NCI-H748 (cell line): Measurements from ENCODE around the gene SLC13A3.

ENCODE experiments used
- DNase-seq: peaks from one replicate; lab custom pipeline; 2025; ENCODE audit not compliant: unreplicated experiment; lab: John Stamatoyannopoulos, UW

The SLC13A3 gene

DNA sequence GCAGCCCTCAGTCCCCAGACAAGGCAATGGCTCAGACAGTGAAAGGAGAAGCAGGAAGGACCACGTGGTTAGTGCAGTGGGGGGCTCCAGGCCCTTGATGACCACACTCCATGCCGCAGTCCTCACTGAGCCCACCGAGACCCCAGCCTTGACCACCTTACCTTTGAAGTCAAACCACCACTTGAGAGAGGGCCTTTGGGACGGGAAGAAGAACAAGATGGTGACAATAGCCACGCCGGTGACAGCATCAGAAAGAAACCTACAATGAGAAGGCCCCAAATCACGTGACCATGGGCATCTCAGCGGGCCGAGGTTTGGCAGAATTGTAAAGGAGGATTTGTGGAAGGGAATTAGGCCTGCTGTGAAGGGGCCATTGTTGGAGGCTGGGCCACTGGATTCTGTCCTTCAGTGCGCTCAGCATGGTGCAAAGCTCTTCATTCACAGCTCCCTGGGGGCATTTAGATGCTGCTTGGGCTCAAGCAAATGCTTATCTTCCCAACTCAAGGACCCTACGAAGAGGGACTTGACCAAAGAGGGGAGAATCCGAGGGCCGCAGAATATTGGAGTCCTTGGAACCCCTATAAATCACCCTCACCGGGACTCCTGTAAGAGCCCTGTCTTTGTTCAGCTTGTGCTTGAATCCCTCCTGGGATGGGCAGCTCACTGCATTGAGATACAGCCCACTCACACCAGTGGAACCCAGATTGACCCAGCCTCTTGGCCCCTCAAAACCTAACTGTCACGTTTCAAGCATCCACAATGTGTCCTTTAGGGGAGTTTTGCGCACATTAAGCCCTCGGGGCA is 67.6 kb downstream of the SLC13A3 start:
- no peak for DNase-seq

DNA sequence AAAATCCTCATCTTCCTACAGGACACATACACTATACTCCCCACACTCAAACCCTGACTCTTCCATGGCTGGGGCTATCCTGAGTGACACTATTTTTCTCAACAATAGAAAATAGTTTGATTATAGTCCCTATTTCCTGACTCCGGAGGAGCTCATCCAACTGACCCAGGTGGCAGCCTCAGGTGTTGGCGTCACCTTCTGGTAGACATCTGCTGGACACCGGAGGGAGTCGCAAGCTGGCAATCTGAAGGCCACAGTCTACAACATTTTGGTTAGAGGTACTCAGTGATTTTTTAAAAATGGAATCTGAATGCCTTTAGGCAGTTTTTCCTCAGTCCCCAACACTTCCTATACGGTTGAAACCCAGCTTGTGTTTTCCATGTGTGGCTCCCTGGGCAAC is 68.6 kb downstream of the SLC13A3 start:
- DNase-seq: no peak

DNA sequence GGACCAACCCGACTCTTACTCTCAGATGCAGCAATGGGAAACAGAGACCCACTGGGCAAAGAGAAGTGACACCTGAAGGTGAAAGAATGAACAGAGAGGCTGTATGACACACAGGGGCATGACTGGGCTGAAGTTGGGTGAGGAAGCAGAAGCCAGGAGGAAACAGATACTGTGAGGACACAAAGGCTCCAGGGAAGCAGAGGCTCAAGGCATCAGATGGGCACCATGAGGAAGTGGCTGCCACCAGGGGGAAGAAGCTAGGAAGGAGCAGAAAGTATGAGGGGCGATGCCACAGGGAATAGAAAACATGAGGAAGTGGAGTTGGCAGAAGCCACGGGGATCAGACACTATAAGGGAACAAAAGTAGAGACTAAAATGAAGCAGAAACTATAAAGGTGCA is 69.9 kb downstream of the SLC13A3 start:
- no peak for DNase-seq

DNA sequence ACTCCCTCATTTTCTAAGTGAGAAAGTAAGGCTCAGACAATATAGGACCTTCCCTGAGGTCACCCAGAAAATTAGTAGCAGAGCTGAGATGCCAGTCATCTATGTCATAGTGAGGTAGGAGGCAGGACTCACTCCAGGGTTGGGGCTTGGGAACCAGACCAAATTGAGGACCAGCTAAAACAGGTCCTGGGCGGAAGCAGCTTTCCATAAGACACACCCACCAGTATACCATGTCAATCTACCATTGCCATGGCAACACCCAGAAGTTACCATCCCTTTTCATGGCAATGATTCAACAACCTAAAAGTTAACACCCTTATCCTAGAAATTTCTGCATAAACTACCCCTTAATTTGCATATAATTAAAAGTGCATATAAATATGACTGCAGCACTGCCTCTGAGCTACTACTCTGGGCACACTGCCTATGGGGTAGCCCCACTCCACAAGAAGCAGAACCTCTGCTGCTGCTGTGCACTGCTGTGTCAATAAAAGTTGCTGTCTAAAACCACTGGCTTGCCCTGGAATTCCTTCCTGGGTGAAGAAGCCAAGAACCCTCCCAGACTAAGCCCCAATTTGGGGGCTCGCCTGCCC is 70.5 kb downstream of the SLC13A3 start:
- DNase-seq: no peak

DNA sequence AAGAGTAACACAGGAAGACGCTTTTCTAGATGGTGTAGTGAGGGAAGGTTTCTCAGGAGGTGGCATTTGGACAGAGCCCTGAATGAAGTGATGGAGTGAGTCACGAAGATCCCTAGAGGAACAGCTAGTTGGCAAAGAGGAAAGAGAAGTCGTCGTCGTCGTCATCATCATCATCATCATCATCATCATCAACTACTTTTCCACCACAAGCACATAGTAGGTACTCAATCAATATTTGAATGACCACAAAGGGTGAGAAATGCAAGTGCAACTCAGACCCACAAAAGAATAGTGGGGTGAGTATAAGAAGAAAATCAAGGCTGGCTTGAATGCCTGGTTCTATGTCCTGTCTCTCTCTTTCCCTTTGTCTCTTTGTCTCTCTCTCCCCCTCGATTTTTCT is 72.5 kb downstream of the SLC13A3 start:
- DNase-seq: no peak

DNA sequence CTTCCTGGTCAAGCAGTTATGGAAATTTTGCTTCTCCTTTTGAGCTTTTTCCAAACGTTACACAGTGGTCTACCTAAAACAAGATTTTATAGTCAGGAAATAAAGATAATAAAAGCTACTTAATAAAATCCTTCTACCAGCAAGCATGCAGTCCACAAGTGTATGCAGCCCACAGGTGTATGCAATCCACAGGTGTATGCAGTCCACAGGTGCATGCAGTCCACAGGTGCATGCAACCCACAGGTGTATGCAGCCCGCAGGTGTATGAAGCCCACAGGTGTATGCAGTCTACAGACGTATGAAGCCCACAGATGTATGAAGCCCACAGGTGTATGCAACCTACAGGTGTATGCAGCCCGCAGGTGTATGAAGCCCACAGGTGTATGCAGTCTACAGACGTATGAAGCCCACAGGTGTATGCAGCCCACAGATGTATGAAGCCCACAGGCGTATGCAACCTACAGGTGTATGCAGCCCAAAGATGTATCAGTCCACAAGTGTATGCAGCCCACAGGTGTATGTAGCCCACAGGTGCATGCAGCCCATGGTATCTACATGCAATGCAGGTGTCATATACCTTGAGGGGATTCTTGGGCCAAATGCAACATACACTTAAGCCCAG is 74.4 kb downstream of the SLC13A3 start:
- no peak for DNase-seq

DNA sequence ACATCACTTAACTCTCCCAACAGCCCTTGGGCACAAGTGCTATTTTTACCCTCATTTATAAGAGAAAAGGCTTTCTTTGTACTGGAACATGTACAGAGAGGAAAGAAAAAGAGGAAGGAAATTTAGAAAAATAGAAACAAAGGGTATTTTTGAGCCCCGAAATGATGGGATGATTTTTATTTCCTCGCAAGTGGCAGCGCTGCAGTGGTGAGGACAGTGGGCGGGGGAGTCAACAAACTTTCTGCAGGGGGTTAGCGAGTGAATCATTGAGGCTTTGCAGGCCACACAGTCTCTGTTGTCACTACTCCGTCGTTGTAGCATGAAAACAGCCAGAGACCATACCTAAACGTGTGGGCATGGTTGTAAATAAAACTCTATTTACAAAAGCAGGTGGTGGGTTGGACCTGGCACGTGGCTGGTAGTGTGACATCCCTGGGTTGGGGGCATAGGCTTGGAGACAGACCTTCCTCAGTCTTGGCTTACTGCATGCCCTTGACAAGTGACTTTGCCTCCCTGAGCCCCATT is 75.3 kb downstream of the SLC13A3 start:
- no peak for DNase-seq

DNA sequence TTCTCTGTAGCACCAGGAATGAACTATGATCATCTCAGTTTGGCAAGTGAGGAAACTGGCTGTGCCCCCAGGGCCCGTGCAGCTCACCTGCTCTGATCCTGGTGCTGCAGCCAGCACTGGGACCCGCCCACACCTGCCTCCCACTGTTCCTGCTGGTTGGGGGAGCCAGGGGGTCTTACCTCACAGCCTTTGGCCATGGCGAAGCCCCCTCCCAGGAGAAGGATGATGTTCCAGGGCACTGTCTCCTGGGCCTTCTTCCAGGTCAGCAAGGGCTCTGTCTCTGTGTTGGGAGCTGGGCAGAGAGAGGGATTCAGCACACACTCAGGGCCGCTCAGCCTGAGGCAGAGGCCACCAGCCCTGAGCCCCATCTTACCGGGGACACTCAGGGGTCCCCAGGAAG is 75.9 kb downstream of the SLC13A3 start:
- DNase-seq: no peak

DNA sequence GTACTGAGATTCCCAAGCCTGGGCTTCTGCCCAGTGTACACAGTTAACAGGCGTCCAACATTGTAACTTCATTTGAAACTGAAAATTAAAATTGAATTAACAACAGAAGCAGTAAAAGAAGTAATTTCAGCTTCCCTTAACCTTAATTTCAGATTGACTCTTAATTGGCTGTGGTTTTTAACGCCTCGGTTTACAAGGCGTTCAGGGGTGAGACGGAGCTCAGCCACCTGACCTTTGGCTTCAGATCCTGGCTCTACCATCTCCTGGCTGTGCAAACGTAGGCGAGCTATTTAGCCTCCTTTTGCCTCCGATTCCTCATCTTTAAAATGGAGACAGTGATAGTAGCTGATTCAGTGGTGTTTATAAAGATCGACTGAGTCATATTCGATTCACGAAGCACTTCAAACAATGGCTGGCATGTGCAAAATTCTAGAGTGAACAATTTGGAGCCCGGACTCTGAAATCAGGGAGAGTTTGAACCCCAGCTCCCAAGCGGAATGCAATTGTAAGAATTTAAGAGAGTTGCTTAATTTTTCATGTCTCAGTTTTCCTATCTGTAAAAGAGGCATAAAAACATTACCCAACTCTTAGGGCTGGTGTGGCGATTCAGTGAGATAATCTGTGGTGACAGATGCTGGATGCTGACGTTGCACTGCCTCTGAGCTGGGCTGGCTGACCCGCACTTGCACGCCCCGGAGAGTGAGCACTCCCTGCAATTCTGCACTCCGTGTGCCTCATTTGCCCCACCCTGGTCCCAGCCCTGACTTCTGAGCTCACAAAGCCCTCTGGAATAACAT is 77.3 kb downstream of the SLC13A3 start:
- no peak for DNase-seq

DNA sequence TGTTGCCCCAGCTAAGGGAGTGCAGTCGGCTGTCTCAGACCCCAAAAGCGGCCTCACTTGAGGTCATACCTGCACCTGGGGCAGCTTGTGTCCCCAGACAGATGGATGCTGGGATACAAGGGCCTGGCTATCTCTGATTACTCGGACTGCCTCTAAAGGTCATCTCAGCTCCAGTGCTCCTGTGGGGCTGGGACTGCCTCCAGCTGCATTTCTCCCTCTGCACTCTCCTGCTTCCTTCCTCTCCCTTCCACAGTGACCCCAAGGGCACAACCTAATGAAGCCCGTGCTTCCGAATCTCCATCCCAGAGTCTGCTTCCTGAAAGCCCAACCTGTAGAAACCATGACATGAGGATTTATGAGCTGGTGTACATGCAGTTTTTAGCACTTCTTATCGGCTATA is 78.0 kb downstream of the SLC13A3 start:
- DNase-seq: no peak

DNA sequence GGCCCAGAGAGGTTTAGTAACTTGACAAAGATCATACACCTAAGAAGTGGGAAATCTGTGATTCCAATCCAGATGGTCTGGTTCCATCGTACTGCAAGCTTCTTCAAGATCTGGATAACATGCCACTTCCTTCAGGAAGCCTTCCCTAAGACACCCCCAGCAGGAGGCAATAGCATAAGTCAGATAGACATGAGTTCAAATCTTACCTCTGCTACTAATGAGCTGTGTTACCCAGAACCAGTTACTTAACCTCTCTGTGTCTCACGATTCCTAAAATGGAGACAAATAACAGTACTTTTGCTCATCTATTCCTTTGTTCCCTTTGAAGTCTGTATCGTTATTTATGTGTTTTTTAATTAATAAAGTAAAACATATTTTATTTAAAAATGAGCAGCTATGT is 78.5 kb downstream of the SLC13A3 start:
- DNase-seq: no peak

DNA sequence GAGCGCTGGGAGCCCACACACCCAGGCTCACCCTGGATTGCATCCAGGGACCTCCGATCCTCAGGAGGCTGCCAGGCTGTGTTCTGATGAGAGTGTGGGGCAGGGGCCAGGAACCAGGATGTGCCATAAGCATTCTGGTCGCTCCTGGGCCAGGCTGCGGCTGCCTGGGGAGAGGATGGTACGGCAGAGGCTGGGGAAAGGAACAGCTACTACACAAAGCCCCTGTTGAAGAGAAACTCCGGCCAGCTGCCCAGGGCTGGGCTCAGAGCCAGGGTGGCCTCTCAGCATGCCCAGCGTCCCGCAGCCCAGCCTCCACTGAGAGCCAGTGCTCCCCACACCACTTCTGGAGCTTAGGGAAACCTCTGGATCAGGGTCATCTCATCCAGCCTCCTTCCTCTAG is 79.1 kb downstream of the SLC13A3 start:
- DNase-seq: peak; percentile 16

DNA sequence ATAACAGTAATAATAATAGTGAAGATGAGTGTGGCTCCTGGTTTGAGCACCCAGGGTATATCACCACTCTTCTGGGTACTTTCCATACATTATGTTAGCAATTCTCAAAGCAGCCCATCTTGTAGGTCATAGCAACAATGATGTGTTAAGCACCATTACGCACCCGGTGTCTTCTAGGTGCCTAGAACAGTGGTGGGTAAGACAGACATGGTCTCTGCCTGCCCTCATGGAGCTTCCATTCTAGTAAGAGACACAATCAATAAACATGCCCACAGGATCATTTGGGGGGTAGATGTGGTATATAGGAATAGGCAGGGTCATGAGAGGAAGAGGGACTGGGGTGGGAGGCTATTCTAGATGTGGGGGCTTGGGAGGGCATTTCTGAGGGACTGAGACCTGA is 79.8 kb downstream of the SLC13A3 start:
- no peak for DNase-seq

DNA sequence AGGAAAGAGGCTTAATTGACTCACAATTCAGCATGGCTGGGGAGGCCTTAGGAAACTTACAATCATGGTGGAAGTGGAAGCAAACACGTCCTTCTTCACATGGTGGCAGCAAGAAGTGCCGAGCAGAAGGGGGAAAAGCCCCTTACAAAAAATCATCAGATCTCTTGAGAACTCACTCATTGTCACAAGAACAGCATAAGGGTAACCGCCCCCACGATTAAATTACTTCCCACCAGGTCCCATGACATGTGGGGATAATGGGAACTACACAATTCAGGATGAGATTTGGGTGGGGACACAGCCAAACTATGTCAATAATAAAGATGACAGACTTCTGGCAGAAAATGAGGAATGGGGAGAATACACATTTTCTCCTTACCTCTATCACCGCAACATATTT is 80.3 kb downstream of the SLC13A3 start:
- no peak for DNase-seq

DNA sequence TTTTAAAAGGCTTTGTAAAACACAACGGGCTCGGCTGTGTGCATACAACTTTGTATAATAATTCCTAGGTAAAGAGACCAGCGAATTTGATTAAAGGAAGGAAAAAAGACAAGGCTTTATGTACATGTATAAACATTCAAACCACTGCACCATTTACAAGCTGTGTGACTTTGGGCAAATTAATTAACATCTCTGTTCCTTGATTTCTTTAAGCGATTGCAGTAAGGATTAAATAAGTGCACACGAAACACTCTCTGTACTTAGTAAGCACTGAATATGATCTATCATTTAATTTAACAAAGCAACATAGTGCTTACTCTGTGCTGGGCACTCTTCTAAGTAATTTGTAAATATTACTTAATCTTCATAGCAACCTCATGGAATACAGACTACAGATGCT is 81.3 kb downstream of the SLC13A3 start:
- DNase-seq: no peak

DNA sequence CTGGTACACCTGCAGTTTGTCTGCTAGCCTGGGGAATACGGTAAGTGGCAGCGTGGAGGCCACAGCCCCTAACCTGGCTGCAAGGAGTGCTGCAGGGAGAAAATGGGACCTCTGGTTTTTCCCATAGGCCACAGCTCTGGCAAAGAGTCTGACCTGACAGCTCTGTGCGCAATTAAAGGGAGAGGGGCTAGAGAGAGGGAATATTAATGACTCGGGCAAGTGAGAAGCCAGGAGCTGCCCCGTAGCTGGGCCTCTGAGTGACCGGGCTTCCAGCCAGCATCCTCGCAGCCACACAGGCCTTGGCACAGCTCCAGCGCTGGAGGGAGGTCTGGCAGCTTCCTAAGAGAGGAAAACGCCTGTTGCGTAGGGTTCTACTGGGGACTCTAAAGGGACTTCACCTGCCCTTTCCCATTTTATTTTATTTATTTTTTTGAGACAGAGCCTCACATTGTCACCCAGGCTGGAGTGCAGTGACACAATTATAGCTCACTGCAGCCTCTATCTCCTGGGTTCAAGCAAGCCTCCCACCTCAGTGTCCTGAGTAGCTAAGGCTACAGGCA is 82.6 kb downstream of the SLC13A3 start:
- peak; percentile 47 for DNase-seq

DNA sequence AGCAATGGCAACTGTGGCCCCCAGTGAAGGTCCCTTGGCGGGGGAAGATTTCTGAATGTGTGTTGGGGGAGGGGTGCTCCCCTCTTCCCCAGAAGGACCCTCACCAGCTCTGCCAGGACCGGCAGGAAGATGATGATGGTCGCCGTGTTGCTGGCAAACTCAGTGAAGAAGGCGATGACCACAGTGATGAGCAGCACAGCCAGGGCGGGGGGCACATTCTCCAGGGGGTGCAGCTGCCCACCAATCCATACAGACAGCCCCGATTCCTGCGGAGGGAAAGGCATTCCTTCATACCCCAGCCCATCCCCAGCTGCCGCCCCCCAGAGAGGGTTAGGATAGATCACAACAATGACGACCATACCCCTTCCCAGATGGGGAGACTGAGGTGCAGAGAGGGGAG is 85.1 kb downstream of the SLC13A3 start:
- DNase-seq: no peak

DNA sequence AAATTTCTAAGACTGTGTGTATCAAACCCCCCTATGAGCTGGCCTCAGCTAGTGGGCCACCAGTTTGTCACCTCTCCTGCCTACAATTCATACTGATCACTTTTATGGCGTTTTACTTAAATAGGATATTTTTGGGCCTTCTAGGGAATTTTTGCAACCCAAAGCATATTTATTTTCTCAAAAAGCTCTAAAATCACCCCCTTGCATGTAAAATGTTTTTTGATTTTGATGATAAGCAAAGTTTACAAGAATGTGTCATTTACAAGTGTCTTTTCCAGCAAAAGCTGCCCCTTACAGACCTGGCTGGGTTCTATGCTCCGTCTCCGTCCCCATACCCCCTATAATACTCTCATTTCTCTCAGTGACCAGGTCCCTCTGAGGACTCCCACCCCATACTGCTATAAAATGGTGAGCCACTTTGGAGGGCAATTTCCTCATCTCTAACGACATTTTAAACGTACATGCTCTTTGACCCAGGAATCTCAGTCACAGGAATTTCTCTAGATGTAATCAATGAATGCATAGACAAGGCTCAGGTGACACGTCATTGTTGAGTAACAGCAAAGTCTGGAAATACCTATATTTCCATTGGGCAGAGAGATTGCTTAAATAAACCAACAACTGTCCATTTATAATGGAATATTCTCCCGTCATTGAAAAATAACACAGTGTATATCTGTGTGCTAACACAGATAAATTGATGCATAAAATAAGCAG is 86.9 kb downstream of the SLC13A3 start:
- no peak for DNase-seq

DNA sequence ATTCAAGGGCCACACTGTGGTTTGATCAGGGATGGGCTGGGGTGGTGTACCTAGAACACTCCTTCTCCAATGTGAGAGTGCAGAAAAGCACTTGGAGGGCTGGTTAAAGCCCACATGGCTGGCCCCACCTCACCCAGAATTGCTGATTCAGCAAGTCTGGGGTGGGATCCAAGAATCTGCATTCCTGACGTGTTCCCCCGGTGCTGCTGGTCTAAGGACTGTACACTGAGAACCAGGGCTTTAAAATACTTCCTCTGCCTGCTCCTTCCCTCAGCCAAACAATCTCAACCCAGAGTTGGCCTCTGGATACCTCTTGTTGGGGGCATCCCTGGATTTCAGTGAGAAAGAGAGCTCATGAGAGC is 87.4 kb downstream of the SLC13A3 start:
- DNase-seq: no peak

DNA sequence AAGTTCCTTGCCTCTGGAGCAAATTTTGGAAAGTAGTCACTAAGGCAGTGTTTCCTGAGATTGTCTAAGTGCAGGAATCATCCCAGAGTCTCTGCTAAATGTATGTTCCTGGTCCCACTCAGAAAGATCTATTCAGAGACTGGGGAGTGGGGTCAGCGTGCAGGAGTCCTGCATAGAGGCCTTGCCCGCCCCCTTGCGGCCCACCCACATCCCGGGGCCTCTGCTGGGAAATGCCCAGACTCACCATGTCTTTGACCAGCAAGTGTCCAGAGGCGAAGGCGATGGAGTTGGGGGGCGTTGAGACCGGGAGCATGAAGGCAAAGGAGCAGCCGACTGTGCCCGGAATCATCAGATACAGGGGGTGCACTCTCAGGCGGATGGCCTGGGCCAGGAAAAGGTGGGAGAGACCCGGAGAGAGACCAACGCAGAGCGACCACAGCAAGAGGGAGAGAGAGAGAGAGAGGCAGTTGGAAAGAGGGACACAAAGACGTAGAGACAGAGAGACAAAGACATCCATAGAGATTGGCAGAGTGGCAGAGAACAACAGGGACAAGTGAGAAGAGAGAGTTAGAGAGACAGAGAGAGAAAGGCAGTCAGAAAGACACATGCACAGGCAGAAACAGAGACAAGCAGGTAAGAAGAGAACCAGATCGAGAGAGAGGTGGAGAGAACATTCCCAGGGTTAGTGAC is 87.9 kb downstream of the SLC13A3 start:
- no peak for DNase-seq
